Cardiac fibroblast (primary cell): Measurements from ENCODE around the gene PNRC1.

Experiments used
- DNase-seq, 2 donors: peaks; one replicate each; pipeline versions ENCODE4 v3.0.0 to v3.0.0-alpha.2; 2010; ENCODE audit warnings: low read depth in 2 of 2
- H3K4me3 ChIP-seq, 2 donors: replicated peaks in 1 of 2; 1 replicate in 1 of 2; 2 replicates in 1 of 2; pipeline ENCODE4 v1.5.1; 2011; ENCODE audit warnings: low read depth in 2 of 2, low read length in 2 of 2, mild to moderate bottlenecking in 2 of 2, moderate library complexity in 1 of 2
- TF ChIP-seq, protein P1 (sequence below): IDR thresholded peaks from one replicate; pipeline ENCODE4 v1.5.1; 2011; ENCODE audit warnings: low read depth, mild to moderate bottlenecking, low read length, inconsistent platforms

Gene PNRC1

DNA sequence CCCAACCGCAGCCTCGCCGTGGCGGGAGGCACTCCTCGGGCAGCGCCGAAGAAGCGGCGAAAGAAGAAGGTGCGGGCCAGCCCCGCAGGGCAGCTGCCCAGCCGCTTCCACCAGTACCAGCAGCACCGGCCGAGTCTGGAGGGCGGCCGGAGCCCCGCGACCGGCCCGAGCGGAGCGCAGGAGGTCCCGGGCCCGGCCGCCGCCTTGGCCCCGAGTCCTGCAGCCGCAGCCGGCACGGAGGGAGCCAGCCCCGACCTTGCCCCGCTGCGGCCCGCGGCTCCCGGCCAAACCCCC is 525 bp downstream of the PNRC1 start:
- DNase-seq = no peak
- H3K4me3 ChIP-seq = peak overlapping the region; percentile 98 to 99
- TF ChIP-seq, protein P1, sequence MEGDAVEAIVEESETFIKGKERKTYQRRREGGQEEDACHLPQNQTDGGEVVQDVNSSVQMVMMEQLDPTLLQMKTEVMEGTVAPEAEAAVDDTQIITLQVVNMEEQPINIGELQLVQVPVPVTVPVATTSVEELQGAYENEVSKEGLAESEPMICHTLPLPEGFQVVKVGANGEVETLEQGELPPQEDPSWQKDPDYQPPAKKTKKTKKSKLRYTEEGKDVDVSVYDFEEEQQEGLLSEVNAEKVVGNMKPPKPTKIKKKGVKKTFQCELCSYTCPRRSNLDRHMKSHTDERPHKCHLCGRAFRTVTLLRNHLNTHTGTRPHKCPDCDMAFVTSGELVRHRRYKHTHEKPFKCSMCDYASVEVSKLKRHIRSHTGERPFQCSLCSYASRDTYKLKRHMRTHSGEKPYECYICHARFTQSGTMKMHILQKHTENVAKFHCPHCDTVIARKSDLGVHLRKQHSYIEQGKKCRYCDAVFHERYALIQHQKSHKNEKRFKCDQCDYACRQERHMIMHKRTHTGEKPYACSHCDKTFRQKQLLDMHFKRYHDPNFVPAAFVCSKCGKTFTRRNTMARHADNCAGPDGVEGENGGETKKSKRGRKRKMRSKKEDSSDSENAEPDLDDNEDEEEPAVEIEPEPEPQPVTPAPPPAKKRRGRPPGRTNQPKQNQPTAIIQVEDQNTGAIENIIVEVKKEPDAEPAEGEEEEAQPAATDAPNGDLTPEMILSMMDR = no peak

- TF ChIP-seq, protein P1 = no peak
- DNase-seq = peak; percentile 98
- H3K4me3 ChIP-seq = peak overlapping the region; percentile 98 to 99
Observed at GRCh38 chr6:89081423-89082322, 1.1 kb downstream of the PNRC1 start.

GRCh38 chr6:89082486-89082891 is 1.9 kb downstream of the PNRC1 start:
- TF ChIP-seq, protein P1 = no peak
- DNase-seq = peak; percentile 41 to 60

GRCh38 chr6:89084542-89084941 is 4.0 kb downstream of the PNRC1 start:
- peak in 1 of 2 donors; percentile 23 for DNase-seq
- H3K4me3 ChIP-seq = peak overlapping the region in 1 of 2 donors; percentile 98
- TF ChIP-seq, protein P1 = no peak

More at GRCh38 chr6:89082486-89082891, 1.9 kb downstream of the PNRC1 start:
- peak overlapping the region; percentile 98 to 99 for H3K4me3 ChIP-seq

GRCh38 chr6:89084954-89085353 is 4.4 kb downstream of the PNRC1 start:
- TF ChIP-seq, protein P1 = no peak
- peak; percentile 22 to 48 for DNase-seq
- H3K4me3 ChIP-seq = no peak overlapping the region

GRCh38 chr6:89085409-89086205 is 5.1 kb downstream of the PNRC1 start:
- H3K4me3 ChIP-seq = no peak overlapping the region
- peak; percentile 7 to 55 for DNase-seq
- TF ChIP-seq, protein P1 = no peak
